Activated CD4-positive, CD25-positive, alpha-beta regulatory T cell treated with anti-CD3 and anti-CD28 coated beads, Interleukin-2, amount 50 U/mL, for 16 hours (primary cell): ENCODE results near the gene MED14.

Source experiments
- DNase-seq: peaks from one replicate; pipeline ENCODE4 v3.0.0-alpha.2; 2020; ENCODE audit warnings: low read depth, low spot score

MED14 gene

GRCh38 chrX:40663880-40664630, 71.3 kb downstream of the MED14 start:
- DNase-seq, result no peak

- DNase-seq, result no peak
Observed at GRCh38 chrX:40663078-40663740, 72.1 kb downstream of the MED14 start.

GRCh38 chrX:40661489-40661888, 73.9 kb downstream of the MED14 start:
- no peak for DNase-seq

GRCh38 chrX:40660381-40660780, 75.0 kb downstream of the MED14 start:
- no peak for DNase-seq

GRCh38 chrX:40653535-40653934, 81.8 kb downstream of the MED14 start:
- no peak for DNase-seq

- no peak for DNase-seq
Observed at GRCh38 chrX:40652664-40653063, 82.7 kb downstream of the MED14 start.

- peak; percentile 56 for DNase-seq
Observed at GRCh38 chrX:40651620-40652223, 83.6 kb downstream of the MED14 start.

GRCh38 chrX:40647307-40648197, 87.8 kb downstream of the MED14 start, which contains the start of gene CXorf38:
Gene CXorf38 (minus strand): TSS chrX:40647561. CDS start chrX:40647520, 41 bp downstream.
- DNase-seq, result peak; percentile 82

GRCh38 chrX:40646489-40647306, 88.6 kb downstream of the MED14 start:
- DNase-seq, result no peak

GRCh38 chrX:40644821-40645358, 90.5 kb downstream of the MED14 start:
- no peak for DNase-seq

GRCh38 chrX:40644176-40644575, 91.2 kb downstream of the MED14 start:
- no peak for DNase-seq

GRCh38 chrX:40637687-40638086, 97.7 kb downstream of the MED14 start:
- DNase-seq, result no peak

- DNase-seq, result no peak
Observed at GRCh38 chrX:40632199-40632598, 103.1 kb downstream of the MED14 start.

- DNase-seq, result no peak
Observed at GRCh38 chrX:40628506-40628905, 106.8 kb downstream of the MED14 start.

GRCh38 chrX:40625294-40625693, 110.0 kb downstream of the MED14 start:
- no peak for DNase-seq

GRCh38 chrX:40623665-40624064, 111.7 kb downstream of the MED14 start:
- DNase-seq, result no peak

GRCh38 chrX:40623139-40623536, 112.2 kb downstream of the MED14 start, which contains the start of gene MPC1L:
Gene MPC1L (plus strand): TSS chrX:40623428. CDS start chrX:40623566, 138 bp downstream.
- no peak for DNase-seq

GRCh38 chrX:40622479-40623138, 112.7 kb downstream of the MED14 start:
- DNase-seq, result no peak

- no peak for DNase-seq
Observed at GRCh38 chrX:40617566-40617965, 117.8 kb downstream of the MED14 start.

GRCh38 chrX:40615976-40616375, 119.4 kb downstream of the MED14 start:
- DNase-seq, result no peak
